Upper lobe of left lung (tissue), 4 donors: ENCODE results near the gene PAX5.

Experiments used
- CTCF ChIP-seq, 6 experiments: fragments of 450-650 bp in 4 of 6; fragments of 200-600 bp in 2 of 6; sonication (generic) in 2 of 6; IDR thresholded peaks; one replicate each; pipeline ENCODE4 v1.5.1; 2016 to 2019; ENCODE audit warnings: antibody characterized with exemption in 6 of 6
- EP300 ChIP-seq, 4 donors: sonication (generic); formaldehyde crosslinking; IDR thresholded peaks; one replicate each; pipeline ENCODE4 v1.5.1; 2017; ENCODE audit warnings: antibody characterized with exemption in 4 of 4, control low read depth in 2 of 4
- POLR2A ChIP-seq, 4 donors: fragments of 450-650 bp; IDR thresholded peaks; one replicate each; pipeline ENCODE4 v1.5.1; 2016 to 2017; ENCODE audit warnings: antibody characterized with exemption in 4 of 4, mild to moderate bottlenecking in 2 of 4
- POLR2AphosphoS5 ChIP-seq, 2 donors: sonication (generic); formaldehyde crosslinking; IDR thresholded peaks; one replicate each; pipeline ENCODE4 v1.5.1; 2017; ENCODE audit warnings: antibody characterized with exemption in 2 of 2

DNA sequence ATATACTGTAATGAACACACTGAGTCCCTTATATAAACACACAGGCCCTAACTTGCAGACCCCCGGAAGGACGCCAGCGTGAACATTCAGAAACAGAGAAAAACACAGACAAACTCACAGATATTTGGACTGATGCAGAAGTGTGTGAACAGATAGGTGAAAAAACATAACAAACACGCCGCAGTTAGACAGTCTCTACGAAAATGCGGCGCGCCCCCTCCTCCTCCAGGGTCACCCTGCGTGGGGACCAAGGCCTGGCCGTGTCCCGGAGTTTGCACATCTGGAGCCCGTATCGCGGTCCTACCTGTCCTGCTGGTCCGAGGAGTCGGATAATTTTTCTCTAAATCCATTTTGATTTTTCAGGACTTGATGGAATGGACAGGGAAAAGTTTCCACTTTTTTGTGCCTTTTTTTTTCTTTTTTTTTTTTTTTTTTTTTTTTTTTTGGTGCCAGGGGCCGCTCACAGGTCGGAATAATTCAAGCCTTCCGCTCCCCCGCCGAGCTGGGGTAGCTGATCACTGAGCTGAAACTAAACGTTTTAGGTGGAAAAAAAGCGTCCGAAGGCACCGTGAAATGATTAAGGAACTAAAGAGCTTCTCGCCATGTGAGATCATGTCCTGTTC is at the start of gene PAX5:
- TF ChIP-seq CTCF (IDR thresholded peaks at IDR 0.05) (no peak), POLR2A (IDR thresholded peaks at IDR 0.05) (no peak), EP300 (IDR thresholded peaks at IDR 0.05) (no peak), POLR2AphosphoS5 (IDR thresholded peaks at IDR 0.05) (no peak)
